ENCODE measurements around the gene PPP3CA.

DNA sequence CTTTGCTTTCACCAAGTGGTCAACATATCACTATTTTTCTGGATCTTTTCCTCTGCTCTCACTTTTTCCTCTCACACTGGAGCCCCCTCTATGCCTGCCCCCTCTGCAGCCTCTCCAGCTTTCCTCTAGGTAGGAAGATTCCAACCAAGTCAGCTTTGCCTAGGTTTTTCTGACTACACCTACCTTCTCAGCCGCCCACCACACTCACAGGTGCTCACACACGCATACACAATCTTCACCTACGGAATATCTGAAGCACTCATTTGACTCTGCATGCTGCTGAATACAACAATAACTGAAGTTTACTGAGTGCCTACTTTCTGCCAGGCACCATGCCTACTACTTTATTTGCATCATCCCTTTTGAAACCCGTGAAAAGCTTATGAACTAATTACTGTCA, 328.0 kb downstream of the PPP3CA start:
- TF ChIP-seq EZH2 (IDR thresholded peaks at IDR 0.05; ENCODE audit: low read depth, unreplicated experiment) (no peak), POLR2AphosphoS5 (IDR thresholded peaks at IDR 0.05; ENCODE audit: low read depth) (no peak), STAT1 (IDR thresholded peaks at IDR 0.05; ENCODE audit: unreplicated experiment) (no peak), EZH2phosphoT487 (IDR thresholded peaks at IDR 0.05; ENCODE audit: unreplicated experiment) (no peak), CREB1 (CRISPR knock-in tag; IDR thresholded peaks at IDR 0.05; ENCODE audit: low read depth) (no peak), JUNB (IDR thresholded peaks at IDR 0.05; ENCODE audit: unreplicated experiment) (no peak), ZNF114 (CRISPR knock-in tag; IDR thresholded peaks at IDR 0.05) (no peak), ZNF331 (CRISPR knock-in tag; IDR thresholded peaks at IDR 0.05; ENCODE audit: low read depth) (no peak)
- TF ChIP-seq, protein P1, sequence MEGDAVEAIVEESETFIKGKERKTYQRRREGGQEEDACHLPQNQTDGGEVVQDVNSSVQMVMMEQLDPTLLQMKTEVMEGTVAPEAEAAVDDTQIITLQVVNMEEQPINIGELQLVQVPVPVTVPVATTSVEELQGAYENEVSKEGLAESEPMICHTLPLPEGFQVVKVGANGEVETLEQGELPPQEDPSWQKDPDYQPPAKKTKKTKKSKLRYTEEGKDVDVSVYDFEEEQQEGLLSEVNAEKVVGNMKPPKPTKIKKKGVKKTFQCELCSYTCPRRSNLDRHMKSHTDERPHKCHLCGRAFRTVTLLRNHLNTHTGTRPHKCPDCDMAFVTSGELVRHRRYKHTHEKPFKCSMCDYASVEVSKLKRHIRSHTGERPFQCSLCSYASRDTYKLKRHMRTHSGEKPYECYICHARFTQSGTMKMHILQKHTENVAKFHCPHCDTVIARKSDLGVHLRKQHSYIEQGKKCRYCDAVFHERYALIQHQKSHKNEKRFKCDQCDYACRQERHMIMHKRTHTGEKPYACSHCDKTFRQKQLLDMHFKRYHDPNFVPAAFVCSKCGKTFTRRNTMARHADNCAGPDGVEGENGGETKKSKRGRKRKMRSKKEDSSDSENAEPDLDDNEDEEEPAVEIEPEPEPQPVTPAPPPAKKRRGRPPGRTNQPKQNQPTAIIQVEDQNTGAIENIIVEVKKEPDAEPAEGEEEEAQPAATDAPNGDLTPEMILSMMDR (conservative IDR thresholded peaks at IDR 0.05; ENCODE audit: low read depth in 2 of 2) = no peak
- TF ChIP-seq, protein P2, sequence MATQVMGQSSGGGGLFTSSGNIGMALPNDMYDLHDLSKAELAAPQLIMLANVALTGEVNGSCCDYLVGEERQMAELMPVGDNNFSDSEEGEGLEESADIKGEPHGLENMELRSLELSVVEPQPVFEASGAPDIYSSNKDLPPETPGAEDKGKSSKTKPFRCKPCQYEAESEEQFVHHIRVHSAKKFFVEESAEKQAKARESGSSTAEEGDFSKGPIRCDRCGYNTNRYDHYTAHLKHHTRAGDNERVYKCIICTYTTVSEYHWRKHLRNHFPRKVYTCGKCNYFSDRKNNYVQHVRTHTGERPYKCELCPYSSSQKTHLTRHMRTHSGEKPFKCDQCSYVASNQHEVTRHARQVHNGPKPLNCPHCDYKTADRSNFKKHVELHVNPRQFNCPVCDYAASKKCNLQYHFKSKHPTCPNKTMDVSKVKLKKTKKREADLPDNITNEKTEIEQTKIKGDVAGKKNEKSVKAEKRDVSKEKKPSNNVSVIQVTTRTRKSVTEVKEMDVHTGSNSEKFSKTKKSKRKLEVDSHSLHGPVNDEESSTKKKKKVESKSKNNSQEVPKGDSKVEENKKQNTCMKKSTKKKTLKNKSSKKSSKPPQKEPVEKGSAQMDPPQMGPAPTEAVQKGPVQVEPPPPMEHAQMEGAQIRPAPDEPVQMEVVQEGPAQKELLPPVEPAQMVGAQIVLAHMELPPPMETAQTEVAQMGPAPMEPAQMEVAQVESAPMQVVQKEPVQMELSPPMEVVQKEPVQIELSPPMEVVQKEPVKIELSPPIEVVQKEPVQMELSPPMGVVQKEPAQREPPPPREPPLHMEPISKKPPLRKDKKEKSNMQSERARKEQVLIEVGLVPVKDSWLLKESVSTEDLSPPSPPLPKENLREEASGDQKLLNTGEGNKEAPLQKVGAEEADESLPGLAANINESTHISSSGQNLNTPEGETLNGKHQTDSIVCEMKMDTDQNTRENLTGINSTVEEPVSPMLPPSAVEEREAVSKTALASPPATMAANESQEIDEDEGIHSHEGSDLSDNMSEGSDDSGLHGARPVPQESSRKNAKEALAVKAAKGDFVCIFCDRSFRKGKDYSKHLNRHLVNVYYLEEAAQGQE (IDR thresholded peaks at IDR 0.05; ENCODE audit: unreplicated experiment) = no peak
- TF ChIP-seq, protein P3, sequence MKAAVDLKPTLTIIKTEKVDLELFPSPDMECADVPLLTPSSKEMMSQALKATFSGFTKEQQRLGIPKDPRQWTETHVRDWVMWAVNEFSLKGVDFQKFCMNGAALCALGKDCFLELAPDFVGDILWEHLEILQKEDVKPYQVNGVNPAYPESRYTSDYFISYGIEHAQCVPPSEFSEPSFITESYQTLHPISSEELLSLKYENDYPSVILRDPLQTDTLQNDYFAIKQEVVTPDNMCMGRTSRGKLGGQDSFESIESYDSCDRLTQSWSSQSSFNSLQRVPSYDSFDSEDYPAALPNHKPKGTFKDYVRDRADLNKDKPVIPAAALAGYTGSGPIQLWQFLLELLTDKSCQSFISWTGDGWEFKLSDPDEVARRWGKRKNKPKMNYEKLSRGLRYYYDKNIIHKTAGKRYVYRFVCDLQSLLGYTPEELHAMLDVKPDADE (IDR thresholded peaks at IDR 0.05) = no peak
- TF ChIP-seq, protein P4, sequence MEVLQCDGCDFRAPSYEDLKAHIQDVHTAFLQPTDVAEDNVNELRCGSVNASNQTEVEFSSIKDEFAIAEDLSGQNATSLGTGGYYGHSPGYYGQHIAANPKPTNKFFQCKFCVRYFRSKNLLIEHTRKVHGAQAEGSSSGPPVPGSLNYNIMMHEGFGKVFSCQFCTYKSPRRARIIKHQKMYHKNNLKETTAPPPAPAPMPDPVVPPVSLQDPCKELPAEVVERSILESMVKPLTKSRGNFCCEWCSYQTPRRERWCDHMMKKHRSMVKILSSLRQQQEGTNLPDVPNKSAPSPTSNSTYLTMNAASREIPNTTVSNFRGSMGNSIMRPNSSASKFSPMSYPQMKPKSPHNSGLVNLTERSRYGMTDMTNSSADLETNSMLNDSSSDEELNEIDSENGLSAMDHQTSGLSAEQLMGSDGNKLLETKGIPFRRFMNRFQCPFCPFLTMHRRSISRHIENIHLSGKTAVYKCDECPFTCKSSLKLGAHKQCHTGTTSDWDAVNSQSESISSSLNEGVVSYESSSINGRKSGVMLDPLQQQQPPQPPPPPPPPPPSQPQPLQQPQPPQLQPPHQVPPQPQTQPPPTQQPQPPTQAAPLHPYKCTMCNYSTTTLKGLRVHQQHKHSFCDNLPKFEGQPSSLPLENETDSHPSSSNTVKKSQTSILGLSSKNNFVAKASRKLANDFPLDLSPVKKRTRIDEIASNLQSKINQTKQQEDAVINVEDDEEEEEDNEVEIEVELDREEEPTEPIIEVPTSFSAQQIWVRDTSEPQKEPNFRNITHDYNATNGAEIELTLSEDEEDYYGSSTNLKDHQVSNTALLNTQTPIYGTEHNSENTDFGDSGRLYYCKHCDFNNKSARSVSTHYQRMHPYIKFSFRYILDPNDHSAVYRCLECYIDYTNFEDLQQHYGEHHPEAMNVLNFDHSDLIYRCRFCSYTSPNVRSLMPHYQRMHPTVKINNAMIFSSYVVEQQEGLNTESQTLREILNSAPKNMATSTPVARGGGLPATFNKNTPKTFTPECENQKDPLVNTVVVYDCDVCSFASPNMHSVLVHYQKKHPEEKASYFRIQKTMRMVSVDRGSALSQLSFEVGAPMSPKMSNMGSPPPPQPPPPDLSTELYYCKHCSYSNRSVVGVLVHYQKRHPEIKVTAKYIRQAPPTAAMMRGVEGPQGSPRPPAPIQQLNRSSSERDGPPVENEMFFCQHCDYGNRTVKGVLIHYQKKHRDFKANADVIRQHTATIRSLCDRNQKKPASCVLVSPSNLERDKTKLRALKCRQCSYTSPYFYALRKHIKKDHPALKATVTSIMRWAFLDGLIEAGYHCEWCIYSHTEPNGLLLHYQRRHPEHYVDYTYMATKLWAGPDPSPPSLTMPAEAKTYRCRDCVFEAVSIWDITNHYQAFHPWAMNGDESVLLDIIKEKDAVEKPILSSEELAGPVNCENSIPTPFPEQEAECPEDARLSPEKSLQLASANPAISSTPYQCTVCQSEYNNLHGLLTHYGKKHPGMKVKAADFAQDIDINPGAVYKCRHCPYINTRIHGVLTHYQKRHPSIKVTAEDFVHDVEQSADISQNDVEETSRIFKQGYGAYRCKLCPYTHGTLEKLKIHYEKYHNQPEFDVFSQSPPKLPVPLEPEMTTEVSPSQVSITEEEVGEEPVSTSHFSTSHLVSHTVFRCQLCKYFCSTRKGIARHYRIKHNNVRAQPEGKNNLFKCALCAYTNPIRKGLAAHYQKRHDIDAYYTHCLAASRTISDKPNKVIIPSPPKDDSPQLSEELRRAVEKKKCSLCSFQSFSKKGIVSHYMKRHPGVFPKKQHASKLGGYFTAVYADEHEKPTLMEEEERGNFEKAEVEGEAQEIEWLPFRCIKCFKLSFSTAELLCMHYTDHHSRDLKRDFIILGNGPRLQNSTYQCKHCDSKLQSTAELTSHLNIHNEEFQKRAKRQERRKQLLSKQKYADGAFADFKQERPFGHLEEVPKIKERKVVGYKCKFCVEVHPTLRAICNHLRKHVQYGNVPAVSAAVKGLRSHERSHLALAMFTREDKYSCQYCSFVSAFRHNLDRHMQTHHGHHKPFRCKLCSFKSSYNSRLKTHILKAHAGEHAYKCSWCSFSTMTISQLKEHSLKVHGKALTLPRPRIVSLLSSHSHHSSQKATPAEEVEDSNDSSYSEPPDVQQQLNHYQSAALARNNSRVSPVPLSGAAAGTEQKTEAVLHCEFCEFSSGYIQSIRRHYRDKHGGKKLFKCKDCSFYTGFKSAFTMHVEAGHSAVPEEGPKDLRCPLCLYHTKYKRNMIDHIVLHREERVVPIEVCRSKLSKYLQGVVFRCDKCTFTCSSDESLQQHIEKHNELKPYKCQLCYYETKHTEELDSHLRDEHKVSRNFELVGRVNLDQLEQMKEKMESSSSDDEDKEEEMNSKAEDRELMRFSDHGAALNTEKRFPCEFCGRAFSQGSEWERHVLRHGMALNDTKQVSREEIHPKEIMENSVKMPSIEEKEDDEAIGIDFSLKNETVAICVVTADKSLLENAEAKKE (CRISPR knock-in tag; IDR thresholded peaks at IDR 0.05) = no peak
